Measurements from ENCODE around the gene SPATA9. TPM values are rescaled to one million over a fixed set of nuclear protein-coding genes. Genes with fewer than 3 reads are reported as not detected.

The SPATA9 gene
- total and polyA plus RNA-seq, 4 experiments from 2014 or later, result 0.09 TPM; not detected in 3

DNA sequence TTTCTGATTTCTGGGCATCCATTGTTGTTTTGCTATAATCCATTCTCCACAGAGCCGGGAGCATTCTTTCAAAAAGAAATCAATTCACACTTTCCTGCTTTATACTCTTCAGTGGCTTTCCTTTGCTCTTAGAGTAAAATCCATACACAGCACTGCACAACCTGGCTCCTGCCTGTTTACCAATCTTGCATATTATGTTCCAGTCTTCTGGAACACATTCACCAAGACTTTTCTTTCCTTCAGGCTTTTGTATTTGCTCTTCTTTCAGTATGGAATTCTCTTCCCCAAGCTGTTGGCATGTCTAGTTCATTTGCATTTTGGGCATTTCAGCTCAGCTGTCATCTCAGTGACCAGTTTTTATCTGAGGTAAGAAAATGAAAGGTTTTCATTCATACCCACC, 29.9 kb downstream of the SPATA9 start:
- Histone ChIP-seq H3K9me3 (ENCODE audit: control insufficient read depth in 1 of 2, low read length in 2 of 2) (no peaks in the 10 kb centered on the region), H3K27ac (ENCODE audit: low read depth, low read length) (no peak overlapping the region), H3K4me3 (ENCODE audit: low read length in 2 of 2) (no peak overlapping the region), H3K36me3 (ENCODE audit: insufficient read depth, low read length) (peaks cover 4% of the 10 kb centered on the region), H3K4me1 (ENCODE audit: insufficient read depth, low read length) (peaks cover 8% of the 10 kb centered on the region), H3K27me3 (ENCODE audit: insufficient read depth, low read length) (no peaks in the 10 kb centered on the region)
- CTCF ChIA-PET (ENCODE audit: partially characterized antibody), result interaction anchor here (0.6 to 3.6 kb wide), 4 partner anchors 9 to 134 kb away, joined by 3 to 13 read pairs (median 4); no protein-coding TSS in a partner anchor
- Mint-ChIP-seq H3K9me3 (no peaks in the 10 kb centered on the region), H3K27ac (no peak overlapping the region), H3K36me3 (peaks cover 24 to 37% of the 10 kb centered on the region in 2 donors), H3K27me3 (no peaks in the 10 kb centered on the region), H3K4me1 (peaks cover 4 to 12% (median 7%) of the 10 kb centered on the region in 4 donors), H3K4me3 (no peak overlapping the region)
- DNase-seq, result no peak
- intact Hi-C loops (cut with micrococcal nuclease), result no loop called here
- POLR2A ChIA-PET (ENCODE audit: partially characterized antibody), result interaction anchor here (2.0 kb wide), 1 partner anchor 32 kb away, joined by 5 read pairs; the partner anchor contains the start of gene GPR150

DNA sequence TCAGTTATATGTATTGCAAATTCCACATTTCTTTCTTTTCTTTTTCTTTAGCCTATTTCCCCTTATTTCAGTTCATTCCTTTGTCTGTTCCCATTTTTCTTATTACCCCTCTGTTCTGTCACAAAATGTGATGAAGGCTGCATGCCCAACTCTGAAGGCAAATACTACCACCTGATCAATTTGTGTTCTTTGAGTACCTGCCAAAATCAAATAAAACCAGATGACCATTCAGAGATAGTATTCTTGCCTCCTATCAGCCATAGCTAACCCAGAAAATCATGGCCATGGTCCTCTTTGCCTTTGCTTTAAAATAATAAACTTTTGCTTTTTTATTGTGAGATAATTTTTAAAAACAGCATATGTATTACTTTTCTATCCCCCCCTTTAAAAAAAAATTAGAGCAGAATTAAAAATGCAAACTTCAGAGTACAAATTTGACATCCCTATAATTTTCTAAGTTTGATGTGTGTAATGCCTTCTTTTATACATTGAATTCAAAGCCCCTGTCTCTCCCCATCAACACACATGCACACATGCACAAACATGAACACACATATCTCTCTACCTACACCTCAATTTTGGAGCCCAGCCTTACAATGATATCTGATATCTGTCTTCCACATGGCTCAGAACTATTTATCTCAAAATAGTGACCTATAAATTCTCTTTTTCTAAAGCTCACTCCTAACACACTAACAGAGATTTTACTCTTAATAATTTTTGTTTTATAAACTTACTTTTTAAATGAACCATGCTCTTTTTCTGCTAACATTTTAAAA, 32.8 kb downstream of the SPATA9 start:
- intact Hi-C loops (cut with micrococcal nuclease), result loop anchor here (5.0 to 10.0 kb wide), 4 partner anchors 312 to 1515 kb away; partner anchors contain the start of genes CAST and ELL2
- ChIA-PET CTCF (ENCODE audit: partially characterized antibody) (interaction anchor here (1.0 to 3.6 kb wide), 2 partner anchors 14 to 173 kb away, joined by 3 to 13 read pairs; partner anchors contain the start of gene GLRX), POLR2A (ENCODE audit: partially characterized antibody) (no interaction called here)
- H3K4me1 ChIP-seq (ENCODE audit: insufficient read depth, low read length), result peaks cover 20% of the 10 kb centered on the region
- peak overlapping the region in 1 of 8 donors; percentile 50 for H3K4me3 Mint-ChIP-seq
- H3K9me3 Mint-ChIP-seq, result no peaks in the 10 kb centered on the region
- H3K27ac ChIP-seq (ENCODE audit: low read depth, low read length), result no peak overlapping the region
- no peaks in the 10 kb centered on the region for H3K27me3 Mint-ChIP-seq
- DNase-seq, result no peak
- H3K27me3 ChIP-seq (ENCODE audit: insufficient read depth, low read length), result no peaks in the 10 kb centered on the region
- H3K36me3 Mint-ChIP-seq, result peaks cover 13 to 24% of the 10 kb centered on the region in 2 donors
- H3K9me3 ChIP-seq (ENCODE audit: control insufficient read depth in 1 of 2, low read length in 2 of 2), result no peaks in the 10 kb centered on the region
- no peak overlapping the region for H3K4me3 ChIP-seq (ENCODE audit: low read length in 2 of 2)
- H3K36me3 ChIP-seq (ENCODE audit: insufficient read depth, low read length), result peaks cover 4% of the 10 kb centered on the region
- peak overlapping the region in 4 of 7 donors; percentile 2 to 81 (median 63) for H3K27ac Mint-ChIP-seq
- peaks cover 11 to 26% (median 16%) of the 10 kb centered on the region in 4 donors for H3K4me1 Mint-ChIP-seq

DNA sequence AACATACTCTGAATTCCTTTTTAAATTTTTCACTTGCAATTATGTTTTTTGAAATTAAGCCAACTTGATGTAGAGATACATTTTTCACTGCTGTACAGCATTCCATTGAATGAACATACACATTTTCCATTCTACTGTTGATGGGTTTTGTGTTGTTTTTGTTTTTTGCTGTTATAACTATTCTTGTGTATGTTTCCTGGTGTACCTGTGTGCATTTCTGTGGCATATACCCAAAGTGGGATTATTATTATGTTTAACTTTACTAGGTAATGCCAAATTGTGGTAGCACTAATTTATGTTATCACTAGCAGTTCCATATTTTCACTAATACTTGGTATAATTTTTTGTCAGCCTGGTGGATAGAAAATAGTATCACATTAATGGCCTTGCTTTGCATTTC, 33.5 kb downstream of the SPATA9 start:
- Mint-ChIP-seq H3K27me3 (no peaks in the 10 kb centered on the region), H3K27ac (peak overlapping the region in 2 of 7 donors; percentile 2 to 54), H3K4me3 (no peak overlapping the region), H3K36me3 (peaks cover 12 to 21% of the 10 kb centered on the region in 2 donors), H3K9me3 (no peaks in the 10 kb centered on the region), H3K4me1 (peaks cover 15 to 32% (median 21%) of the 10 kb centered on the region in 4 donors)
- H3K4me3 ChIP-seq (ENCODE audit: low read length in 2 of 2), result no peak overlapping the region
- H3K36me3 ChIP-seq (ENCODE audit: insufficient read depth, low read length), result peaks cover 4% of the 10 kb centered on the region
- intact Hi-C loops (cut with micrococcal nuclease), result loop anchor here (5.0 to 10.0 kb wide), 4 partner anchors 313 to 1516 kb away; partner anchors contain the start of genes CAST and ELL2
- H3K4me1 ChIP-seq (ENCODE audit: insufficient read depth, low read length), result peaks cover 25% of the 10 kb centered on the region
- H3K27ac ChIP-seq (ENCODE audit: low read depth, low read length), result no peak overlapping the region
- POLR2A ChIA-PET (ENCODE audit: partially characterized antibody), result no interaction called here
- H3K9me3 ChIP-seq (ENCODE audit: control insufficient read depth in 1 of 2, low read length in 2 of 2), result no peaks in the 10 kb centered on the region
- CTCF ChIA-PET (ENCODE audit: partially characterized antibody), result interaction anchor here (3.6 kb wide), 1 partner anchor 15 kb away, joined by 13 read pairs; no protein-coding TSS in a partner anchor
- no peak for DNase-seq
- H3K27me3 ChIP-seq (ENCODE audit: insufficient read depth, low read length), result no peaks in the 10 kb centered on the region

DNA sequence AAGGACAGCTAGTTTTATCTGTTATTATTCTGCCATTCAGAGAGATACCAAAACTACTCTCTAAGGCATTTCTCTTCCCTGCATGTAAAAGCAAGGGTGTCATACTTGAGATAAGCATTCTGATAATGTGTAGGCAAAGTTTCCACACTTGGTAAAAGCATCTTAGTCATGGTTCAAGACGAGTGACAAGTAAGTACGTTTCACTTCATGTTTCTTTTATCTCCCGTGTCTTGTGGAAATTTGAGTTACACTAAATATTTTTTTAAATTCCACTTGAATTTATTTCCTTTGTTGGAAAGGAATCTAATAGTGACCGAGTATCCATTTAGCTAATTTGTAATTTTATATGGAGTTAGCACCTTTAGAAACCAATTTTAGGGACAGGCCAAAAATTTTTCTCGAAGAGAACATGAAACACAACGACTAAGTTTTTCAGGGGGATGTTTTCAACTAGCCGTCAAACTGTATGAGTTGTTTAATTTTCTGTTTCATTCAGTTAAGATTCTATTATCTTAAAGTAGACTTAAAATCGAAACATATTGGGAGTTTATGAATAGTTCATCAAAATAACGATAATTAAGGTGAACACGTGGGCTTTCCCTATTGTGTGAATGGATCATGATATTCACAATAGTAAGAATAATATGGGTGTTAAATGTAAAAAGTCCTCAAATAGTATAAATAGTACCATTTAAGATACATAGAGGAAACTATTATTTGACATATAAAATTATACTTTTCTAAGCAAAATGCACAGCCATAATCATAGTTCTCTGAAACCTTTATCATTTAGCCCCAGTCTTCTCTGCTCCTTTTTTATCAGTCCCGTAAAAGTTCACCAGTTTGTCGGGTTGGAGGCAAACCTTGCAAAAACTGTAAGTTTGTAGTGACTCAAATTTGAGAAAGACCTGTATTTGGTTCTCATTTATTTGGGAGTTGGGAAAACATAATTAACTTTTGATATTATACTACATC, 34.6 kb downstream of the SPATA9 start:
- Mint-ChIP-seq H3K4me3 (peak overlapping the region; percentile 6 to 93 (median 50)), H3K9me3 (no peaks in the 10 kb centered on the region), H3K4me1 (peaks cover 20 to 40% (median 26%) of the 10 kb centered on the region in 4 donors), H3K36me3 (peaks cover 10 to 15% of the 10 kb centered on the region in 2 donors), H3K27ac (peak overlapping the region in 3 of 7 donors; percentile 9 to 57 (median 51)), H3K27me3 (no peaks in the 10 kb centered on the region)
- peaks cover 31% of the 10 kb centered on the region for H3K4me1 ChIP-seq (ENCODE audit: insufficient read depth, low read length)
- H3K27ac ChIP-seq (ENCODE audit: low read depth, low read length), result no peak overlapping the region
- DNase-seq, result peak in 1 of 5 donors; percentile 10
- H3K27me3 ChIP-seq (ENCODE audit: insufficient read depth, low read length), result no peaks in the 10 kb centered on the region
- no peak overlapping the region for H3K4me3 ChIP-seq (ENCODE audit: low read length in 2 of 2)
- H3K36me3 ChIP-seq (ENCODE audit: insufficient read depth, low read length), result peaks cover 4% of the 10 kb centered on the region
- CTCF ChIA-PET (ENCODE audit: partially characterized antibody), result interaction anchor here (0.6 to 8.3 kb wide), 8 partner anchors 16 to 196 kb away, joined by 3 to 131 read pairs (median 4); partner anchors contain the start of genes ARSK and SKIC3
- POLR2A ChIA-PET (ENCODE audit: partially characterized antibody), result interaction anchor here (1.4 to 6.8 kb wide), 5 partner anchors 17 to 195 kb away, joined by 4 to 110 read pairs (median 25); partner anchors contain the start of genes ARSK, GPR150 and SKIC3
- intact Hi-C loops (cut with micrococcal nuclease), result loop anchor here (1.0 to 10.0 kb wide), 5 partner anchors 26 to 1517 kb away; partner anchors contain the start of genes CAST and ELL2
- no peaks in the 10 kb centered on the region for H3K9me3 ChIP-seq (ENCODE audit: control insufficient read depth in 1 of 2, low read length in 2 of 2)

DNA sequence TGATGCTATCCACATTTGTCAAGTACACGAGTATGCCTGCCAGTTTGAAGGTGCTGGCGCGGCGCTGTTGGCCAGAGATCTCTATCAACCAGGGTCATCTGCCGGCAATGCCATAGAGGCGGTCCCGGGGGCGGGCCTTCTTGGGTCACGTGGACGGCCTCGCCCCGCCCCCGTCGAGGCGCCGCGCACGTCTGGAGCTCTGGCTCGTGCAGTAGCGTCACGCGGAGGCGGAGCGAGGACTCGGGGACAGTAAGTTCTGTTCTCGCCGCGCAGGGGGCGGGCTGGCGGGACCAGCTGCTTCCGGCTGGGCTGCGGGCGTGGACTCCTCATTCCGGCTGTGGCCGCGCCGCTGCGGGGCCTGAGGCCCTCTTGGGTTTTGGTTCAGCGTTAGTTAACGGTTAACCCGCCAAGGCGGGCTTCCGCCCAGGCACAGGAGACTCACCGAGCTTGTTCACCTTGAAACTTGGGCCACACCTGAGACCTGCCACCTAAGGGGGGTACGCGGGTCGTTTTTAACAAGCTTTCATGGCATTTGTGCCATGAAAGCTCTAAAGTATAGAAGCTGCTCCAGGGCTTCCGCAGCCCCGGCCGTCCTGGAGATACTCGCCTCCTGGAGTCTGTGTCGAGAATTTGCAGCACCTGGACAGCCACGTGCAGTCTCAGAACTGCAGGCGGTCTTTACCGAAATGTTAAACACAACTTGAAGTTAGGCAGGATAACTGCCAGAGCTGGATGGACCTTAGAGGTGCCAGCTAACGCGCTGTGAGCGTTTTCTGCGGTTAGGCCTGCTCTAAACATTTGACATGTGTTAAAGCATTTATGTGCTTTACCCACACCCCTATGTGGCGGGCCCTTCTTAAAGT, 36.0 kb downstream of the SPATA9 start, which contains the start of gene RFESD:
TSS of gene RFESD (plus strand) at position 209 of the 863 bp plus-strand sequence. CDS start 5,495 bp downstream, outside the sequence.
- Mint-ChIP-seq H3K27me3 (no peaks in the 10 kb centered on the region), H3K9me3 (no peaks in the 10 kb centered on the region), H3K27ac (peak within 1 kb of the TSS; percentile 57 to 94 (median 93)), H3K36me3 (peaks cover 2 to 4% of the 10 kb centered on the region in 2 donors), H3K4me1 (peaks cover 20 to 42% (median 26%) of the 10 kb centered on the region in 4 donors), H3K4me3 (peak within 1 kb of the TSS; percentile 87 to 93 (median 89))
- CTCF ChIA-PET (ENCODE audit: partially characterized antibody), result interaction anchor here (0.9 to 8.3 kb wide), 24 partner anchors 9 to 222 kb away, joined by 3 to 131 read pairs (median 4); partner anchors contain the start of genes ARSK and SKIC3
- POLR2A ChIA-PET (ENCODE audit: partially characterized antibody), result interaction anchor here (0.6 to 6.8 kb wide), 21 partner anchors 9 to 222 kb away, joined by 3 to 110 read pairs (median 5); partner anchors contain the start of genes ARSK, GLRX, GPR150 and SKIC3
- peaks cover 31% of the 10 kb centered on the region for H3K4me1 ChIP-seq (ENCODE audit: insufficient read depth, low read length)
- H3K27ac ChIP-seq (ENCODE audit: low read depth, low read length), result peak within 1 kb of the TSS; percentile 84
- H3K36me3 ChIP-seq (ENCODE audit: insufficient read depth, low read length), result no peaks in the 10 kb centered on the region
- H3K9me3 ChIP-seq (ENCODE audit: control insufficient read depth in 1 of 2, low read length in 2 of 2), result no peaks in the 10 kb centered on the region
- peak within 1 kb of the TSS; percentile 71 to 94 for H3K4me3 ChIP-seq (ENCODE audit: low read length in 2 of 2)
- H3K27me3 ChIP-seq (ENCODE audit: insufficient read depth, low read length), result no peaks in the 10 kb centered on the region
- intact Hi-C loops (cut with micrococcal nuclease), result loop anchor here (1.0 to 10.0 kb wide), 7 partner anchors 14 to 1518 kb away; partner anchors contain the start of genes ARSK, CAST and ELL2
- peak; percentile 91 to 95 (median 92) for DNase-seq
